Ishikawa (cell line): ENCODE results near the gene HEATR9.

Experiments used
- CEBPB ChIP-seq: IDR thresholded peaks from 2 replicates; pipeline ENCODE4 v1.6.1; 2012
- CREB1 ChIP-seq: IDR thresholded peaks from 2 replicates; pipeline ENCODE4 v1.6.1; 2012; ENCODE audit warnings: low read depth
- EGR1 ChIP-seq: IDR thresholded peaks from 2 replicates; pipeline ENCODE4 v1.6.1; 2012
- EP300 ChIP-seq: IDR thresholded peaks from 2 replicates; pipeline ENCODE4 v1.6.1; 2012; ENCODE audit warnings: borderline replicate concordance
- FOXM1 ChIP-seq: IDR thresholded peaks from 2 replicates; pipeline ENCODE4 v1.6.1; 2012; ENCODE audit warnings: low read depth, borderline replicate concordance
- NFIC ChIP-seq: IDR thresholded peaks from 2 replicates; pipeline ENCODE4 v1.6.1; 2012
- RAD21 ChIP-seq: IDR thresholded peaks from 2 replicates; pipeline ENCODE4 v1.6.1; 2012; ENCODE audit warnings: low read depth
- TAF1 ChIP-seq: IDR thresholded peaks from 2 replicates; pipeline ENCODE4 v1.6.1; 2012; ENCODE audit warnings: low read depth, mild to moderate bottlenecking
- TCF12 ChIP-seq: IDR thresholded peaks from 2 replicates; pipeline ENCODE4 v1.6.1; 2012; ENCODE audit warnings: low read depth
- TEAD4 ChIP-seq: IDR thresholded peaks from 2 replicates; pipeline ENCODE4 v1.6.1; 2012
- YY1 ChIP-seq: IDR thresholded peaks from 2 replicates; pipeline ENCODE4 v1.6.1; 2012; ENCODE audit warnings: low read depth
- ZBTB7A ChIP-seq: IDR thresholded peaks from 2 replicates; pipeline ENCODE4 v1.6.1; 2012; ENCODE audit warnings: low read depth
- TF ChIP-seq, protein P1 (sequence below): IDR thresholded peaks from 2 replicates; pipeline ENCODE4 v1.6.1; 2012
- TF ChIP-seq, protein P2 (sequence below): IDR thresholded peaks from 2 replicates; pipeline ENCODE4 v1.6.1; 2012; ENCODE audit warnings: low read depth, mild to moderate bottlenecking
- TF ChIP-seq, protein P3 (sequence below): IDR thresholded peaks from 2 replicates; pipeline ENCODE4 v1.6.1; 2012

The HEATR9 gene

DNA sequence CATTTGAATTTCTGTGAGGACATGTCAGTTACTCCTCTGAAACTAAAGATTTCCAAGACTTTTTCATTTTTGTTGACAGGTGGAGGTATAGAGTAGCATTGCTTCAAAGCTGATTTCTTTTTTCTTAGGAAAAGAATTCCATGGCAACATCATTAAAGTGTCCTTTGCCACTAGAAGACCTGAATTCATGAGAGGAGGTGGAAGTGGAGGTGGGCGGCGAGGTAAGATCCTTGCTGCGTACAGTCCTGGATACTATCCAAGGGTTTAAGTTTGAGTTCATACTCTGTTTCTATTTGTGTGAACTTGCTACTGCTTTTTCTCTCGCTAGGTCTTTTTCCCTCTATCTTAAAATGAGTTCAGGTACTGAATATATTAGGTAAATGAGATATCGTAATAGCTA is 26.5 kb downstream of the HEATR9 start:
- TF ChIP-seq TEAD4 (no peak), RAD21 (no peak), FOXM1 (no peak), TCF12 (no peak), YY1 (no peak)
- TF ChIP-seq, protein P1, sequence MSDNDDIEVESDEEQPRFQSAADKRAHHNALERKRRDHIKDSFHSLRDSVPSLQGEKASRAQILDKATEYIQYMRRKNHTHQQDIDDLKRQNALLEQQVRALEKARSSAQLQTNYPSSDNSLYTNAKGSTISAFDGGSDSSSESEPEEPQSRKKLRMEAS, result no peak
- TF ChIP-seq, protein P2, sequence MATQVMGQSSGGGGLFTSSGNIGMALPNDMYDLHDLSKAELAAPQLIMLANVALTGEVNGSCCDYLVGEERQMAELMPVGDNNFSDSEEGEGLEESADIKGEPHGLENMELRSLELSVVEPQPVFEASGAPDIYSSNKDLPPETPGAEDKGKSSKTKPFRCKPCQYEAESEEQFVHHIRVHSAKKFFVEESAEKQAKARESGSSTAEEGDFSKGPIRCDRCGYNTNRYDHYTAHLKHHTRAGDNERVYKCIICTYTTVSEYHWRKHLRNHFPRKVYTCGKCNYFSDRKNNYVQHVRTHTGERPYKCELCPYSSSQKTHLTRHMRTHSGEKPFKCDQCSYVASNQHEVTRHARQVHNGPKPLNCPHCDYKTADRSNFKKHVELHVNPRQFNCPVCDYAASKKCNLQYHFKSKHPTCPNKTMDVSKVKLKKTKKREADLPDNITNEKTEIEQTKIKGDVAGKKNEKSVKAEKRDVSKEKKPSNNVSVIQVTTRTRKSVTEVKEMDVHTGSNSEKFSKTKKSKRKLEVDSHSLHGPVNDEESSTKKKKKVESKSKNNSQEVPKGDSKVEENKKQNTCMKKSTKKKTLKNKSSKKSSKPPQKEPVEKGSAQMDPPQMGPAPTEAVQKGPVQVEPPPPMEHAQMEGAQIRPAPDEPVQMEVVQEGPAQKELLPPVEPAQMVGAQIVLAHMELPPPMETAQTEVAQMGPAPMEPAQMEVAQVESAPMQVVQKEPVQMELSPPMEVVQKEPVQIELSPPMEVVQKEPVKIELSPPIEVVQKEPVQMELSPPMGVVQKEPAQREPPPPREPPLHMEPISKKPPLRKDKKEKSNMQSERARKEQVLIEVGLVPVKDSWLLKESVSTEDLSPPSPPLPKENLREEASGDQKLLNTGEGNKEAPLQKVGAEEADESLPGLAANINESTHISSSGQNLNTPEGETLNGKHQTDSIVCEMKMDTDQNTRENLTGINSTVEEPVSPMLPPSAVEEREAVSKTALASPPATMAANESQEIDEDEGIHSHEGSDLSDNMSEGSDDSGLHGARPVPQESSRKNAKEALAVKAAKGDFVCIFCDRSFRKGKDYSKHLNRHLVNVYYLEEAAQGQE, result no peak

DNA sequence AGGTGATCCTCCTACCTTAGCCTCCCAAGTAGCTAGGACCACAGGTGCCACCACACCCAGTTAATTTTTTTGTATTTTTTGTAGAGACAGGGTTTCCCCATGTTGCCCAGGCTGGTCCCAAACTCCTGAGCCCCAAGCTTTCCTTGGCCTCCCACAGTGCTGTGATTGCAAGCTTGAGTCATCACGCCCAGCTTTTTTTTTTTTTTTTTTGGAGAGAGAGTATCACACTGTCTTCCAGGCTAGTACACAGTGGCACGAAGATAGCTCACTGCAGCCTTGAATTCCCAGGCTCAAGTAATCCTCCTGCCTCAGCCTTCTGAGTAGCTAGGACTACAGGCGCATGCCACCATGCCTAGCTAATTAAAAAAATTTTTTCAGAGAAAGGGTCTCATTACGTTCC is 27.2 kb downstream of the HEATR9 start:
- TF ChIP-seq EP300 (no peak), NFIC (no peak), TAF1 (no peak), ZBTB7A (no peak), TCF12 (no peak), RAD21 (no peak), TEAD4 (no peak)
- TF ChIP-seq, protein P2, result no peak
- TF ChIP-seq, protein P3, sequence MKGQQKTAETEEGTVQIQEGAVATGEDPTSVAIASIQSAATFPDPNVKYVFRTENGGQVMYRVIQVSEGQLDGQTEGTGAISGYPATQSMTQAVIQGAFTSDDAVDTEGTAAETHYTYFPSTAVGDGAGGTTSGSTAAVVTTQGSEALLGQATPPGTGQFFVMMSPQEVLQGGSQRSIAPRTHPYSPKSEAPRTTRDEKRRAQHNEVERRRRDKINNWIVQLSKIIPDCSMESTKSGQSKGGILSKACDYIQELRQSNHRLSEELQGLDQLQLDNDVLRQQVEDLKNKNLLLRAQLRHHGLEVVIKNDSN, result no peak

DNA sequence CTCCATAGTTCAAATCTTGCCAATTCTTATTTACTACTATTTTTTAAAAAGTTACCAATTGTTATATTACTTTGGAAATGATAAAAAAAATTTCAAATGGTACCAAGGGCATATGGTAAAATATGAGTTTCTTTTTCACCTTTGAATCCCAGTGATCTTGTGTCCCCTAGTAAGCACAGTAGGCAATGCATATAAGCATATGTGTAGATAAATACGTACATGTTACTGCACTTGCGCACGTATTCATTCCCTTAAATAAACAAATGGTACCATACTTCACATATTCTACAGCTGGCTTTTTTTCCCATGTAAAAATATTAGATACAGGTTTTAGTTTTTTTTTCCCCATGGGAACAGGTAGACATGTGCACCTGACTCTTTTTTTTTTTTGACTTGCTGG is 27.6 kb downstream of the HEATR9 start:
- no peak for TF ChIP-seq FOXM1
- no peak for TF ChIP-seq TAF1
- TF ChIP-seq NFIC, result no peak

DNA sequence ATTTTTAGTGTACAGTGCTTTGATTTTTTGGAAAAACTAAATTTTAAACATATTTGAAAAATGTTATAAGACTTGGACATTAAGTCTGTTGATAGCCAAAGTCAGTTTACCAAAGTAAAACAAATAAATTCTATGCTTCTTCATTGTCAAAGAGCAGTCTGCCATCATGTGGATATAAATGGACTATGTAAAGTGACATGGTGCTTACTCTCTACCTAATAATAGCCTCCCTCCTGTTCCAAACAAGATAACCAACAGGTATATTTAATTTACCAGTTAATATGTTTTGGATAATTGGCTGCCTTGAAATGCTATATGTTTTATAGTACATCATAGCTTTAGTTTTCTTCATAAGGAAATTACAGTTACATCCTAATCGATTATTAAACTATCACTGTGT is 43.5 kb downstream of the HEATR9 start:
- TF ChIP-seq NFIC (no peak), TEAD4 (no peak), FOXM1 (no peak), TAF1 (no peak), CREB1 (no peak), RAD21 (no peak), TCF12 (no peak), CEBPB (no peak), YY1 (no peak), EGR1 (no peak), EP300 (no peak), ZBTB7A (no peak)
- TF ChIP-seq, protein P2, result no peak
- TF ChIP-seq, protein P1, result no peak
- TF ChIP-seq, protein P3, result no peak

DNA sequence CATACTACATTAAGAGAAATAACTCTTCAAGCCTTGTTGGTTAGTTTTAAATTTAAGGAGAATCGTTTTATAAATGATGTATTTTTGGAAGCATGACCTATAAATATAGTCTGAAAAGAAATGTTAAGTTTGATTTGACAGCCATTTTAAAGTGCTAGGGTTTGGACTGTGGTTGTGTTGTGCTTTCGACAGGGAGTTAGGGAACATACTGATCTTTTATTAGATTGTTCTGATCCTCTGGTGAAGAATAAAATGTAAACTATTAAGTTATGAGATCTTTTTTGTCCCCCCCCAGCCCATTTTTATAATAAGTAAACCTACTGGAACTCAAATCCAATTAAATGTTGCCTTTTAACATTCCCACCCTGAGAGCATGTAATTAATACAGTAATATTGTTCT is 47.4 kb downstream of the HEATR9 start:
- TF ChIP-seq NFIC (no peak), CREB1 (no peak), TAF1 (no peak), EGR1 (no peak)
